GM21825 (cell line): ENCODE measurements around the gene ZNF792.
"Not testable (repeated sequence)": the region's sequence is repeated elsewhere in the genome, so short reads cannot be mapped to it uniquely, and the experiment has no call there.

Experiments used
- ATAC-seq: cut with Tn5 transposase; IDR thresholded peaks from one replicate; pipeline ENCODE4 v1.9.1; 2021; ENCODE audit warnings: mild to moderate bottlenecking, moderate library complexity; ENCODE audit not compliant: unreplicated experiment

Gene ZNF792

GRCh38 chr19:34963573-34964406 lies at the start of gene ZNF792:
ZNF792 (minus strand) TSS chr19:34964229; CDS start chr19:34963662, 567 bp downstream.
- ATAC-seq, result peak; percentile 75

DNA sequence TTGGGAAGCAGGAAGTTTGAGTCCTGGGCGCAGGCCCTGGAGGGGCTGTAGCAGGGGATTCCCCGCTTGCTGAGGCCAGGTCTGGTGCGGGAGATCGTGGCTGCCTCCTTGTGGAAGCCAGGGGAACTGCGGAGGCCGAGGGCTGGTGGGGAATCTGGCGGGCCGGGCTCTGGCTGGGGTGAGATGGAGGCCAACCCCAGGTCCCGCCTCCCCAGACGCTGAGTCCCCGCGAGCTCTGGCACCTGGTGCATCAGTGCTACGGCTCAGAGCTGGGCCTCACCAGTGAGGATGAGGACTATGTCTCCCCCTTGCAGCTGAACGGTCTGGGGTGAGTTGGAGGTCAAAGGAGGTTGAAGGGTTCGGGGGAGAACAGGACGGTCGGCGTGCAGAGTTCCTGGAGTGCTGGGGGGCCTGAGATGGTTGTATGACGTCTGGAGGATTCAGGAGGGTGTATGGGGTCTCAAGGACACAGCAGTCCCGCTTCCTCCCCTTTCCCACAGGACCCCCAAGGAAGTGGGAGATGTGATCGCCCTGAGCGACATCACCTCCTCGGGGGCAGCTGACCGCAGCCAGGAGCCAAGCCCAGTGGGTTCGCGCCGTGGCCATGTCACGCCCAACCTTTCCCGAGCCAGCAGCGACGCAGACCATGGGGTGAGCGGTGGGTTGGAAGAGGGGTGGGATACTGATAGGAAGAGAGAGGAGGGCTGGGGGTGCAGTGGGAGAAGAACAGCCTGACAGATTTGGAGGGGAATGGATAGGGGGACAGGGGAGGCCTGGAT lies 49.2 kb upstream of the ZNF792 start:
- ATAC-seq, result peak; percentile 55

DNA sequence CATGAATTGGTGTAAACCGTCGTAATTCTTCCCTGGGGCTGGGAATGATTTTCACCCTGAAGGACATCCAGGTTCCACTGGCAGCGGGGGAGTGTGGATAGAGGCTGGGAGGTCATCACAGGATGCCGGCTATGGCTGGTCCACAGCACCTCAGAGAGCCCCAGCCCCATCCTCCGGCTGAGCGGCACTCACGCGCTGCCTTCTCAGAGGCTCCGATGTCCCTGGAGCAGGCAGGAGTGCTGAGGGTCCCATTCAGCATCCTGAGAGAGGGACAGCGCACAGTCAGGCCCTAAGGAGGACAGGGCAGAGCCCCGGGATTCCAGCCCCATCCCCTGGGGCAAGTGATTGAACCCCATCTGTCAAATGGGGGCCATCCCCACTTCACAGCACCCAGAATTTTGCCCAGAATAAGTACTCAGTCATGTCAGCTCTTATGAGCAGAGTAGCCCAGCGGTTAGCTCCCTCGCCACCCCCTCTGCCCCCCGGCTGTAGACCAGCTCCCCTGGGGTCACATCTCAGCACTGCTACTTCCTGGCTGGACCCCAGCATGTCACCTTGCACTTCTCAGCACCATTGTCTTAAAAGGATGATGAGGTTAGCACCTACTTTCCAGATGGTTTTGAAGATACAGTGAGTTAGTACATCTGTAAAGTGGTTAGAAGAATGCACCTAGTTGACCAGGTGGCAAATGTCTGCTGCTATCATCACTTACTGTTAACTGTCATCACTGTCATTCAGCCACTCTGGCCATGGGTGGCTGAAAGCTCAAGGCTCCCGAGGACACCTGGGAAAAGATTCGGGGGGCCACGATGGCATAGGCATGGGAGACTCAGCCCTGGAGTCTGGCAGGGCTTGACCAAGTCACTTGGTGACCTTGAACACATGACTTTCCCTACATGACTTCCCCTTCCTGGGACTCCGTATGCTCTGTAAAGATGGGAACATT lies 48.0 kb upstream of the ZNF792 start:
- ATAC-seq, result no peak

- ATAC-seq, result no peak
Measured at GRCh38 chr19:35011091-35011689, 47.2 kb upstream of the ZNF792 start.

GRCh38 chr19:35009424-35010415 lies 45.7 kb upstream of the ZNF792 start:
- ATAC-seq, result no peak

DNA sequence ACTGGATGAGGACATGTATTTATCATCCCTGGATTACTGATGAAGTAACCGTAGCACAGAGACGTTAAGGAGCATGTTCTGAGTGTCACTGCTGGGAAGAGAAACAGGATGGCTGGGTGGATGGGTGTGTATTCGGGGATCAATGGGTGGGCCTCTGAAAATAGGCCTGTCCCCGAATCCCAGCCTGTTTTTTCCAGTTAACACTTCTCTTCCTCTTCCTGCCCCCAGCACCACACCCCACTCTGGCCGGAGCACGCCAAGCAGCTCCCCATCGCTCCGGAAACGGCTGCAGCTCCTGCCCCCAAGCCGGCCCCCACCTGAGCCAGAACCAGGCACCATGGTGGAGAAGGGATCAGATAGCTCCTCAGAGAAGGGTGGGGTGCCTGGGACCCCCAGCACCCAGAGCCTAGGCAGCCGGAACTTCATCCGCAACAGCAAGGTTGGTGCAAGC lies 44.9 kb upstream of the ZNF792 start:
- no peak for ATAC-seq

DNA sequence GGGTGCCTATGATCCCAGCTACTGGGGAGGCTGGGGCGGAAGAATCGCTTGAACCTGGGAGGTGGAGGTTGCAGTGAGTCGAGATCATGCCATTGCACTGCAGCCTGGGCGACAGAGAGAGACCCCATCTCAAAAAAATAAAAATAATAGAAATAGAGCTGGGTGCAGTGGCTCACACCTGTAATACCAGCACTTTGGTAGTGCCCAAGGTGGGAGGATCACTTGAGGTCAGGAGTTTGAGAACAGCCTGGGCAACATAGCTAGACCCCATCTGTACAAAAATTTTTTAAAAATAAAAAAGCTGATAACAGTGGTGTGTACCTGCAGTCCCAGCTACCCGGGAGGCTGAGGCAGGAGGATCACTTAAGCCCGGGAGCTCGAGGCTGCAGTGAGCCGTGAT lies 43.4 kb upstream of the ZNF792 start:
- not testable (repeated sequence) for ATAC-seq

DNA sequence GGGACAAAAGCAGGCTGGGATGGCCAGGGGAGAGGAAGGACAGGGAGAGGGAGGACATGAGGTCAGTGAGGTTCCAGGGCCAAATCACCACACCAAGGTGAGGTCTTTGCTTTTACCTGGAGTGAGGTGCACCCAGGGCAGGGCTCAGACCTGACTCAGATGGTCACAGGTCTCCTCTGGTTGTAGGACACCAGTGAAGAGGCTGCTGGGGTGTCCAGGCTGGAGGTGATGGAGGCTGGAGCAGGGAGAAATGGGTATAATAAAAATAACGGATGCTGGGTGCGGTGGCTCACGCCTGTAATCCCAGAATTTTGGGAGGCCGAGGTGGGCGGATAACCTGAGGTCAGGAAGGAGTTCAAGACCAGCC lies 43.0 kb upstream of the ZNF792 start:
- no peak for ATAC-seq

GRCh38 chr19:35006342-35006998 lies 42.4 kb upstream of the ZNF792 start:
- no peak for ATAC-seq

DNA sequence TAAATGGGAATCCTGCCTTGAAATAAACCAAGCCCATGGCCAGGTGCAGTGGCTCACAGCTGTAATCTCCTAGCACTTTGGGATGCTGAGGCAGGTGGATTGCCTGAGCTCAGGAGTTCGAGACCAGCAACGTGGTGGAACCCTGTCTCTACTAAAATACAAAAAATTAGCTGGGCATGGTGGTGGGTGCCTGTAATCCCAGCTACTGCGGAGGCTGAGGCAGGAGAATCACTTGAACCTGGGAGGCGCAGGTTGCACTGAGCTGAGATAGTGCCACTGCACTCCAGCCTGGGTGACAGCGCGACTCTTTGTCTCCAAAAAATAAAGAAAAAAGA lies 41.9 kb upstream of the ZNF792 start:
- not testable (repeated sequence) for ATAC-seq

GRCh38 chr19:35005256-35005977 lies 41.4 kb upstream of the ZNF792 start:
- ATAC-seq, result no peak

DNA sequence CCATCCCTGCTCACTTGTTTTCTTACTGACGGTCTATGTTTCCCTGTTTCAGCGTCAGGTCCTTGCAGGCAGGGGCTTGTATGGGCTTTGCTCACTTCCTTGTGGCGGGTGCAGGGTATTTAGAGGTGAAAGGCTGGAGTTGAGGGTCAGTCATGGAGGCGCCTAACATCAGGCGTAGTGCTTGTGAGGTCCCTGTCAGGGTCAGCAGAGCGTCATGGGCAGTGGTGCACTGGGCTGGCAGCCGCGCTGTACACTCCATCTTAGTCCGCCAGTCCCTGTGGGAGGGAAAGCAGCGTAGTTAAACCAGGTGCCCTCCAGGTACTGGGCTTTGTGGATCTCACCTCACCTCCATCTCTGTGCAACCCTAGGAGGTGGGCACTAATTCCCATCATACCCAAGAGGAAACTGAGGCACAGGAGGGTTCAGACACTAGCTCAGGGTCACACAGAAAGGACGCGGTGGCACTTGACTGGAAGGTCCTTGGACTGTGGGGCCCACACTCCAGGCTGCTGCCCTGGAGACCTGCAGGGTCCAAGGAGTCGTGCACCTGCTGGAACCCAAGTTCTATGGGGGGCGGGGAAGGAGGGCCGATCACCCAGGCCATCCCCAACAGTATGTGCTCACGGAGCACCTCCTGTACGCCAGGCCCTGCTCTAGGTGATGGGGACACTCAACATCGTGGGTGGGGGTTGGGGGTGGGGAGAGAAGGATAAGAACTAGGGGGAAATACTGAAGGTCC lies 40.7 kb upstream of the ZNF792 start:
- no peak for ATAC-seq

- ATAC-seq, result no peak
Measured at GRCh38 chr19:35002037-35002535, 38.1 kb upstream of the ZNF792 start.

DNA sequence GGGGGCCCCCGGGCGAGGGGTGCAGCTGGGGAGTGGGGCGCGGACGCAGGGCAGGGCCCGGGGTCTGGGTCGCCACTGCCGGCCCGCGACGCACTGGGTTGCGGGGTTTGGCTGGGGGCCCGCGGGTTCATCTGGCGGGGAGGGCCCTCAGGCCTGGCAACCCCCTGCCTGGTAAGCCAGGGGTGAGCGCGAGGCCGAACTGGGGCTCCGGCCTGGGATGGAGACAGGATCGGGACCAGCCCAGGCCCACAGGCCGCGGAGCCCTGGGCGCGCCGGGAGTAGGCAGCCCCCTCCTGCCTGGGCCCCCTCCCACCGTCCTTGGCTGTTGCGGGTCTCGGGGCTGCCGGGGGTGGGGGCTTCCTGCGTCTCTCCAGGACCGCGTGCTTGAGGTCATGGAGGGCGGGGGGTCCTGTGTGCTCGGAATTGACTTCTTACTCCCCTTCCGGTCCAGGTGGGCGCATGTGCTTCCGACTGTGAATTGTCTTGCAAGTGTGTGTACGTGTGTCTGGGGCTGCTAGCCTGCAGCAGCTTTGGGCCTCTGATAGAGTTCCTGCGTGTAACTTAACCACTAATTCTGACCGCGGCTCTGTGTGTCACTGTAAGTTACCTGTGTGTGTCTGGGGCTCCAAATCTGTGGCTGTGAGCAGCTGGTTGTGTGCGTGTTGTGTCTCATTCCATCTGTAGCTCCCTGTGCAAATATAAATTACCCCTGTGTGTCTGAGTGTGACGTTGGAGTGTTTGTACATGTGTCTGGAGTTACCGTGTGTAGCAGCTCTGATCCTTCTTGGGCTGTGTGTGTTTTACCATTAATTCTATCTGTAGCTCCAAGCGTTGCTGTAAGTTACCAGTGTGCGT lies 36.8 kb upstream of the ZNF792 start:
- no peak for ATAC-seq

DNA sequence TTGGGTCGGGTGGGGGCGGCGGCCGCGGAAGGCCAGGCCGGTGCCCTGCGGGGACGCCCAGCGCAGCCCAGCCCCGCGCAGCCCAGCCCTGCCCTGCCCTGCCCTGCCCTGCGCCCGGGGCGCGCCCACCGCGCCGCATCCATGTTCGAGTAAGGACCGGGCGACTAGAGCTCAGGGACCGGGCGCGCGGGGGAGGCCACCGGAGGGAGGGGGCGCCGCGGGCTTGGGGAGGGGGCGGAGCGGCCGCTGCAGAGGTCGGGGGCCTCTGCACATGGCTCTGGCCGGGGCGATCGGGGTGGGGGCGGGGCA lies 36.3 kb upstream of the ZNF792 start:
- no peak for ATAC-seq

DNA sequence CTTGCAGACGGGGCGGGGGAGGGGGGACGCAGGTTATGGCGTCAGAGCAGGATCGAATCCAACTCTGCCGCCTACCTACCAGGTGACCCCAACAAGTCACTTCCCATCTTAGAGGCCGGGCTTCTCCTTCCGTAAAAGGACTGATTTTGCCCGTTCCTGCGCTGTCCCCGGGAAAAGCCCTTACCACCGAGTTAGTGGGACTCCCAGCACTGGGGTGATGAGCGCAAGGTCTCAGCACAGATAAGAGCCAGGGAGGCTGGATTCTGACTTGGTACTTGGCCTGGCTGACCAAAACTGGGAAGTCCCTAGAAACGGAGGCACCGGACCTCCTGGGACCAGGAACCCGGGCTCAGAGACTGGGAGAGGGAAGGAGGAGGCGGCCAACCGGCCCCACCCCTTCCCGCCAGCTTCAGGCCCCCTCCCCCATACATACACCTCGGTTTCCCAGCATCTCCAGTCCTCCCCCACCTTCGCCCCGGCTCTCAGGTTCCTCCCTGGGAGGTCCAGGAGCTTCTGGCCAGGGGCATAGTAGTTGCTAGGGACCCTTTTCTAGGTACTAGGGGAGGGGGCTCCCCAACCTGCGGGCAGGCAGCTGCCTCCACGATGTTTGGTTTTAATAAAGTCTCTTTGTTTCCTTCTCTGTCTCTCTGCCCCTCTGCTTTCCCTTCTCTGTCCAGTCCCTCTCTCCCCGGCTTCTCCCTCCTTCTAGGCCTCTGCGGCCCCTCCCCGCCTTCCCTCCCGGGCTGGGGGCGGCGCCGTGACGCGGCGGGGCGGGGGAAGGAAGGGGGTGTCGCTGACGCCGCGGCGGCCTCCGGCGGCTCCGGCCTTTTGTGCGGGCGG lies 35.7 kb upstream of the ZNF792 start, which contains the start of gene GRAMD1A:
Gene GRAMD1A, plus strand, starts transcription at position 826 of the 840 bp plus-strand sequence. CDS start 156 bp downstream, outside the sequence.
- peak; percentile 48 for ATAC-seq
